ENCODE measurements around the gene RNASE3.
A peak's percentile ranks its signal among the peaks of the same experiment; 100 is the strongest.
"Not testable (repeated sequence)": the region's sequence is repeated elsewhere in the genome, so short reads cannot be mapped to it uniquely, and the experiment has no call there.

The RNASE3 gene

GRCh38 chr14:20910822-20911221 is 19.6 kb downstream of the RNASE3 start:
- WGBS: 78% methylated on average over 13 of the region's 14 CpGs
- not testable (repeated sequence) for H3K27ac ChIP-seq (ENCODE audit: low read length, poor library complexity, severe bottlenecking); H3K4ac ChIP-seq (ENCODE audit: low read depth in 1 of 2, low read length in 2 of 2); H2AFZ ChIP-seq (ENCODE audit: low read depth, low read length); H3K4me2 ChIP-seq (ENCODE audit: low read length, poor library complexity, severe bottlenecking); H3K18ac ChIP-seq (ENCODE audit: low read depth in 1 of 2, low read length in 2 of 2); H2BK120ac ChIP-seq (ENCODE audit: low read depth, low read length); H3K36me3 ChIP-seq (ENCODE audit: control insufficient read depth in 1 of 2, insufficient read depth in 2 of 2, low read depth in 1 of 2, low read length in 2 of 2); H3K9me3 ChIP-seq (ENCODE audit: control insufficient read depth, low read length); H3K9ac ChIP-seq (ENCODE audit: low read length); H3K4me1 ChIP-seq (ENCODE audit: control insufficient read depth, insufficient read depth, low read depth, low read length); H2BK12ac ChIP-seq (ENCODE audit: low read length in 2 of 2); H3K79me1 ChIP-seq (replicated peaks; ENCODE audit: low read length, poor library complexity, severe bottlenecking); H3K4me3 ChIP-seq (ENCODE audit: insufficient read depth in 1 of 2, low read depth in 1 of 2, low read length in 2 of 2); H3K23ac ChIP-seq (ENCODE audit: low read length in 2 of 2); H3K14ac ChIP-seq (ENCODE audit: low read length in 2 of 2); DNase-seq; H2AK5ac ChIP-seq (ENCODE audit: low read length, severe bottlenecking); H3K27me3 ChIP-seq (ENCODE audit: control insufficient read depth in 1 of 2, insufficient read depth in 1 of 2, low read length in 2 of 2); H2BK15ac ChIP-seq (ENCODE audit: low read depth, poor library complexity, severe bottlenecking); H4K91ac ChIP-seq (ENCODE audit: low read length); H4K8ac ChIP-seq (ENCODE audit: low read length); H2BK5ac ChIP-seq (ENCODE audit: low read depth, low read length, poor library complexity, severe bottlenecking)

- H3K9me3 ChIP-seq (ENCODE audit: control insufficient read depth, low read length); H3K23ac ChIP-seq (ENCODE audit: low read length in 2 of 2); H2BK15ac ChIP-seq (ENCODE audit: low read depth, poor library complexity, severe bottlenecking); H2BK5ac ChIP-seq (ENCODE audit: low read depth, low read length, poor library complexity, severe bottlenecking); H2BK120ac ChIP-seq (ENCODE audit: low read depth, low read length); H3K79me1 ChIP-seq (replicated peaks; ENCODE audit: low read length, poor library complexity, severe bottlenecking); H3K36me3 ChIP-seq (ENCODE audit: control insufficient read depth in 1 of 2, insufficient read depth in 2 of 2, low read depth in 1 of 2, low read length in 2 of 2); H3K4me3 ChIP-seq (ENCODE audit: insufficient read depth in 1 of 2, low read depth in 1 of 2, low read length in 2 of 2); H3K4me2 ChIP-seq (ENCODE audit: low read length, poor library complexity, severe bottlenecking); DNase-seq; H4K8ac ChIP-seq (ENCODE audit: low read length); H3K18ac ChIP-seq (ENCODE audit: low read depth in 1 of 2, low read length in 2 of 2); H3K4ac ChIP-seq (ENCODE audit: low read depth in 1 of 2, low read length in 2 of 2); H3K9ac ChIP-seq (ENCODE audit: low read length); H2BK12ac ChIP-seq (ENCODE audit: low read length in 2 of 2); H3K27ac ChIP-seq (ENCODE audit: low read length, poor library complexity, severe bottlenecking); H2AFZ ChIP-seq (ENCODE audit: low read depth, low read length); H3K4me1 ChIP-seq (ENCODE audit: control insufficient read depth, insufficient read depth, low read depth, low read length); H4K91ac ChIP-seq (ENCODE audit: low read length); H2AK5ac ChIP-seq (ENCODE audit: low read length, severe bottlenecking): not testable (repeated sequence)
- WGBS: 85% methylated on average over 10 of the region's 11 CpGs
- peaks cover 0 to 11% of the 10 kb centered on the region in 2 experiments for H3K27me3 ChIP-seq (ENCODE audit: control insufficient read depth in 1 of 2, insufficient read depth in 1 of 2, low read length in 2 of 2)
- peak overlapping the region in 1 of 2 experiments; percentile 48 for H3K14ac ChIP-seq (ENCODE audit: low read length in 2 of 2)
Observed at GRCh38 chr14:20919038-20919756, 28.0 kb downstream of the RNASE3 start.

GRCh38 chr14:20923766-20924297 is 32.6 kb downstream of the RNASE3 start:
- no CpG with 5 or more reads among the region's 2 CpGs for WGBS
- not testable (repeated sequence) for H3K36me3 ChIP-seq (ENCODE audit: control insufficient read depth in 1 of 2, insufficient read depth in 2 of 2, low read depth in 1 of 2, low read length in 2 of 2); H3K27ac ChIP-seq (ENCODE audit: low read length, poor library complexity, severe bottlenecking); H3K27me3 ChIP-seq (ENCODE audit: control insufficient read depth in 1 of 2, insufficient read depth in 1 of 2, low read length in 2 of 2); H2AFZ ChIP-seq (ENCODE audit: low read depth, low read length); H2AK5ac ChIP-seq (ENCODE audit: low read length, severe bottlenecking); H2BK15ac ChIP-seq (ENCODE audit: low read depth, poor library complexity, severe bottlenecking); H3K4me3 ChIP-seq (ENCODE audit: insufficient read depth in 1 of 2, low read depth in 1 of 2, low read length in 2 of 2); H3K4me2 ChIP-seq (ENCODE audit: low read length, poor library complexity, severe bottlenecking); H3K23ac ChIP-seq (ENCODE audit: low read length in 2 of 2); H2BK5ac ChIP-seq (ENCODE audit: low read depth, low read length, poor library complexity, severe bottlenecking); DNase-seq; H3K9me3 ChIP-seq (ENCODE audit: control insufficient read depth, low read length); H2BK120ac ChIP-seq (ENCODE audit: low read depth, low read length); H2BK12ac ChIP-seq (ENCODE audit: low read length in 2 of 2); H3K4me1 ChIP-seq (ENCODE audit: control insufficient read depth, insufficient read depth, low read depth, low read length); H3K18ac ChIP-seq (ENCODE audit: low read depth in 1 of 2, low read length in 2 of 2); H3K9ac ChIP-seq (ENCODE audit: low read length); H3K79me1 ChIP-seq (replicated peaks; ENCODE audit: low read length, poor library complexity, severe bottlenecking); H4K91ac ChIP-seq (ENCODE audit: low read length); H4K8ac ChIP-seq (ENCODE audit: low read length); H3K4ac ChIP-seq (ENCODE audit: low read depth in 1 of 2, low read length in 2 of 2); H3K14ac ChIP-seq (ENCODE audit: low read length in 2 of 2)

- Histone ChIP-seq H3K9ac (ENCODE audit: low read length) (no peak overlapping the region), H3K27ac (ENCODE audit: low read length, poor library complexity, severe bottlenecking) (no peak overlapping the region), H3K23ac (ENCODE audit: low read length in 2 of 2) (no peak overlapping the region), H3K4ac (ENCODE audit: low read depth in 1 of 2, low read length in 2 of 2) (no peak overlapping the region), H3K18ac (ENCODE audit: low read depth in 1 of 2, low read length in 2 of 2) (no peak overlapping the region), H3K27me3 (ENCODE audit: control insufficient read depth in 1 of 2, insufficient read depth in 1 of 2, low read length in 2 of 2) (peaks cover 6 to 18% of the 10 kb centered on the region in 2 experiments), H3K36me3 (ENCODE audit: control insufficient read depth in 1 of 2, insufficient read depth in 2 of 2, low read depth in 1 of 2, low read length in 2 of 2) (no peaks in the 10 kb centered on the region), H3K4me2 (ENCODE audit: low read length, poor library complexity, severe bottlenecking) (no peak overlapping the region), H3K4me3 (ENCODE audit: insufficient read depth in 1 of 2, low read depth in 1 of 2, low read length in 2 of 2) (no peak overlapping the region), H2BK12ac (ENCODE audit: low read length in 2 of 2) (no peak overlapping the region), H2AK5ac (ENCODE audit: low read length, severe bottlenecking) (no peak overlapping the region), H2BK120ac (ENCODE audit: low read depth, low read length) (no peak overlapping the region), H3K14ac (ENCODE audit: low read length in 2 of 2) (no peak overlapping the region), H2BK15ac (ENCODE audit: low read depth, poor library complexity, severe bottlenecking) (no peak overlapping the region), H3K4me1 (ENCODE audit: control insufficient read depth, insufficient read depth, low read depth, low read length) (no peaks in the 10 kb centered on the region), H2BK5ac (ENCODE audit: low read depth, low read length, poor library complexity, severe bottlenecking) (no peak overlapping the region), H4K8ac (ENCODE audit: low read length) (no peak overlapping the region), H2AFZ (ENCODE audit: low read depth, low read length) (no peak overlapping the region), H4K91ac (ENCODE audit: low read length) (no peak overlapping the region), H3K79me1 (replicated peaks; ENCODE audit: low read length, poor library complexity, severe bottlenecking) (no peaks in the 10 kb centered on the region), H3K9me3 (ENCODE audit: control insufficient read depth, low read length) (no peaks in the 10 kb centered on the region)
- peak; percentile 3 for DNase-seq
- 20% methylated on average over 16 of the region's 18 CpGs for WGBS
Observed at GRCh38 chr14:20934148-20934762, 43.1 kb downstream of the RNASE3 start.
